Fibroblast of lung (primary cell): ENCODE measurements around the gene CDC14B. TPM values are rescaled to one million over a fixed set of nuclear protein-coding genes. Genes with fewer than 3 reads are reported as not detected.

Experiments used
- DNase-seq, 2 donors: peaks; one replicate each; pipeline versions ENCODE4 v3.0.0 to v3.0.0-alpha.2; 2010; ENCODE audit warnings: low read depth in 2 of 2
- H2AFZ ChIP-seq: 2 replicates; pipeline ENCODE4 v1.5.1; 2012; ENCODE audit warnings: low read length, control low read depth, inconsistent platforms
- H3K27ac ChIP-seq: 2 replicates; pipeline ENCODE4 v1.5.1; 2011; ENCODE audit warnings: low read length, control low read depth; ENCODE audit not compliant: insufficient read depth
- H3K27me3 ChIP-seq: 2 replicates; pipeline ENCODE4 v1.5.1; 2011; ENCODE audit warnings: mild to moderate bottlenecking, low read length; ENCODE audit not compliant: control insufficient read depth, insufficient read depth
- H3K36me3 ChIP-seq: 2 replicates; pipeline ENCODE4 v1.5.1; 2011; ENCODE audit warnings: low read length; ENCODE audit not compliant: control insufficient read depth, insufficient read depth
- H3K4me1 ChIP-seq: 2 replicates; pipeline ENCODE4 v1.5.1; 2011; ENCODE audit warnings: low read length; ENCODE audit not compliant: control insufficient read depth, insufficient read depth; ENCODE audit errors: extremely low read depth
- H3K4me2 ChIP-seq: 2 replicates; pipeline ENCODE4 v1.5.1; 2011; ENCODE audit warnings: low read length, control low read depth; ENCODE audit not compliant: insufficient read depth; ENCODE audit errors: extremely low read depth
- H3K4me3 ChIP-seq, 4 experiments: fragments of 200-600 bp in 1 of 4; sonication (generic) in 1 of 4; replicated peaks in 1 of 4; 2 replicates each; pipeline ENCODE4 v1.5.1; 2011 to 2016; ENCODE audit warnings: low read length in 4 of 4, low read depth in 3 of 4, mild to moderate bottlenecking in 3 of 4, control low read depth in 2 of 4, inconsistent platforms in 1 of 4, mixed read lengths in 1 of 4; ENCODE audit not compliant: insufficient read depth in 1 of 4; ENCODE audit errors: control extremely low read depth in 1 of 4
- H3K79me2 ChIP-seq: 2 replicates; pipeline ENCODE4 v1.5.1; 2012; ENCODE audit warnings: mild to moderate bottlenecking, low read length, inconsistent platforms; ENCODE audit not compliant: control insufficient read depth, insufficient read depth
- H3K9ac ChIP-seq: 2 replicates; pipeline ENCODE4 v1.5.1; 2011; ENCODE audit warnings: mild to moderate bottlenecking, low read length, control low read depth; ENCODE audit not compliant: insufficient read depth
- H3K9me3 ChIP-seq: 2 replicates; pipeline ENCODE4 v1.5.1; 2012; ENCODE audit warnings: low read depth, low read length; ENCODE audit not compliant: control insufficient read depth, insufficient read depth
- H4K20me1 ChIP-seq: 2 replicates; pipeline ENCODE4 v1.5.1; 2011; ENCODE audit warnings: low read length; ENCODE audit not compliant: control insufficient read depth, insufficient read depth; ENCODE audit errors: extremely low read depth
- CTCF ChIP-seq, 2 donors: IDR thresholded peaks in 1 of 2; conservative IDR thresholded peaks in 1 of 2; 1 replicate in 1 of 2; 2 replicates in 1 of 2; pipeline ENCODE4 v1.5.1; 2011 to 2012; ENCODE audit warnings: low read length in 2 of 2, control low read depth in 1 of 2, inconsistent platforms in 1 of 2, low read depth in 1 of 2, mild to moderate bottlenecking in 1 of 2
- EZH2 ChIP-seq: IDR thresholded peaks from 2 replicates; pipeline ENCODE4 v1.5.1; 2012; ENCODE audit warnings: low read length, control low read depth, mild to moderate bottlenecking; ENCODE audit errors: missing control alignments
- polyA plus RNA-seq, 2 donors: library from polyadenylated mRNA; depleted of rRNA in 1 of 2; stranded (reverse) in 1 of 2; unstranded in 1 of 2; fragments of >200 nt; gene quantifications; 2 replicates each; pipeline ENCODE4 v1.2.1, GENCODE V29; 2011 to 2012; ENCODE audit warnings: missing spikeins in 1 of 2
- total RNA-seq: library from RNA; depleted of rRNA; stranded (reverse); fragments of >200 nt; gene quantifications from 2 replicates; pipeline ENCODE4 v1.2.1, GENCODE V29; 2014

The CDC14B gene
- total and polyA plus RNA-seq, 2 donors (not counting 1 experiment from before 2014, with no cell fraction given) = 38.0 to 68.5 TPM

- no peak overlapping the region for H3K4me2 ChIP-seq
- no peaks in the 10 kb centered on the region for H3K79me2 ChIP-seq
- TF ChIP-seq CTCF (conservative IDR thresholded peaks at IDR 0.05 in 1 of 2, IDR thresholded peaks at IDR 0.05 in 1 of 2; ENCODE audit: low read depth in 1 of 2, low read length in 2 of 2) (no peak), EZH2 (no peak)
- no peaks in the 10 kb centered on the region for H3K9me3 ChIP-seq
- no peak overlapping the region for H3K4me3 ChIP-seq
- no peak for DNase-seq
- H2AFZ ChIP-seq = no peak overlapping the region
- H3K9ac ChIP-seq = no peak overlapping the region
- H3K27ac ChIP-seq = no peak overlapping the region
- peaks cover 5% of the 10 kb centered on the region for H3K36me3 ChIP-seq
- peaks cover 4% of the 10 kb centered on the region for H3K4me1 ChIP-seq
- H4K20me1 ChIP-seq = no peaks in the 10 kb centered on the region
- no peaks in the 10 kb centered on the region for H3K27me3 ChIP-seq
Measured at GRCh38 chr9:96498796-96499195, 120.8 kb downstream of the CDC14B start.

- TF ChIP-seq EZH2 (no peak), CTCF (conservative IDR thresholded peaks at IDR 0.05 in 1 of 2, IDR thresholded peaks at IDR 0.05 in 1 of 2; ENCODE audit: low read depth in 1 of 2, low read length in 2 of 2) (no peak)
- H3K9ac ChIP-seq = no peak overlapping the region
Measured at GRCh38 chr9:96497117-96497399, 122.6 kb downstream of the CDC14B start.

GRCh38 chr9:96496368-96497116, 123.1 kb downstream of the CDC14B start:
- Histone ChIP-seq H3K27me3 (no peaks in the 10 kb centered on the region), H3K9me3 (no peaks in the 10 kb centered on the region), H3K79me2 (no peaks in the 10 kb centered on the region), H3K9ac (no peak overlapping the region), H4K20me1 (no peaks in the 10 kb centered on the region), H2AFZ (no peak overlapping the region), H3K27ac (no peak overlapping the region), H3K4me2 (no peak overlapping the region), H3K36me3 (peaks cover 12% of the 10 kb centered on the region), H3K4me1 (peaks cover 11% of the 10 kb centered on the region), H3K4me3 (no peak overlapping the region)
- no peak for TF ChIP-seq EZH2
- no peak for TF ChIP-seq CTCF (conservative IDR thresholded peaks at IDR 0.05 in 1 of 2, IDR thresholded peaks at IDR 0.05 in 1 of 2; ENCODE audit: low read depth in 1 of 2, low read length in 2 of 2)
- no peak for DNase-seq

More at GRCh38 chr9:96497117-96497399, 122.6 kb downstream of the CDC14B start:
- Histone ChIP-seq H2AFZ (no peak overlapping the region), H3K4me2 (no peak overlapping the region), H3K36me3 (peaks cover 10% of the 10 kb centered on the region), H3K4me1 (peaks cover 6% of the 10 kb centered on the region), H3K27ac (no peak overlapping the region), H3K9me3 (no peaks in the 10 kb centered on the region), H4K20me1 (no peaks in the 10 kb centered on the region), H3K79me2 (no peaks in the 10 kb centered on the region), H3K4me3 (no peak overlapping the region), H3K27me3 (no peaks in the 10 kb centered on the region)
- DNase-seq = no peak
